Panc1 (cell line): ENCODE data around the gene PTGIR.

Experiments used
- POLR2AphosphoS5 ChIP-seq: IDR thresholded peaks from 2 replicates; pipeline ENCODE4 v1.6.1; 2012; ENCODE audit warnings: mild to moderate bottlenecking, low read depth, low read length, moderate library complexity
- TF ChIP-seq, protein P1 (sequence below): fragments of 450-650 bp; IDR thresholded peaks from 2 replicates; pipeline ENCODE4 v1.5.1; 2017; ENCODE audit warnings: mild to moderate bottlenecking

GRCh38 chr19:46607448-46607841 lies 17.4 kb downstream of the PTGIR start:
- TF ChIP-seq, protein P1, sequence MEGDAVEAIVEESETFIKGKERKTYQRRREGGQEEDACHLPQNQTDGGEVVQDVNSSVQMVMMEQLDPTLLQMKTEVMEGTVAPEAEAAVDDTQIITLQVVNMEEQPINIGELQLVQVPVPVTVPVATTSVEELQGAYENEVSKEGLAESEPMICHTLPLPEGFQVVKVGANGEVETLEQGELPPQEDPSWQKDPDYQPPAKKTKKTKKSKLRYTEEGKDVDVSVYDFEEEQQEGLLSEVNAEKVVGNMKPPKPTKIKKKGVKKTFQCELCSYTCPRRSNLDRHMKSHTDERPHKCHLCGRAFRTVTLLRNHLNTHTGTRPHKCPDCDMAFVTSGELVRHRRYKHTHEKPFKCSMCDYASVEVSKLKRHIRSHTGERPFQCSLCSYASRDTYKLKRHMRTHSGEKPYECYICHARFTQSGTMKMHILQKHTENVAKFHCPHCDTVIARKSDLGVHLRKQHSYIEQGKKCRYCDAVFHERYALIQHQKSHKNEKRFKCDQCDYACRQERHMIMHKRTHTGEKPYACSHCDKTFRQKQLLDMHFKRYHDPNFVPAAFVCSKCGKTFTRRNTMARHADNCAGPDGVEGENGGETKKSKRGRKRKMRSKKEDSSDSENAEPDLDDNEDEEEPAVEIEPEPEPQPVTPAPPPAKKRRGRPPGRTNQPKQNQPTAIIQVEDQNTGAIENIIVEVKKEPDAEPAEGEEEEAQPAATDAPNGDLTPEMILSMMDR, result no peak
- TF ChIP-seq POLR2AphosphoS5, result no peak
